Activated CD4-positive, alpha-beta T cell treated with anti-CD3 and anti-CD28 coated beads for 48 hours (primary cell): ENCODE results near the gene CABCOCO1.

ENCODE experiments used
- DNase-seq: peaks from one replicate; pipeline ENCODE4 v3.0.0-alpha.2; 2020

Gene CABCOCO1

DNA sequence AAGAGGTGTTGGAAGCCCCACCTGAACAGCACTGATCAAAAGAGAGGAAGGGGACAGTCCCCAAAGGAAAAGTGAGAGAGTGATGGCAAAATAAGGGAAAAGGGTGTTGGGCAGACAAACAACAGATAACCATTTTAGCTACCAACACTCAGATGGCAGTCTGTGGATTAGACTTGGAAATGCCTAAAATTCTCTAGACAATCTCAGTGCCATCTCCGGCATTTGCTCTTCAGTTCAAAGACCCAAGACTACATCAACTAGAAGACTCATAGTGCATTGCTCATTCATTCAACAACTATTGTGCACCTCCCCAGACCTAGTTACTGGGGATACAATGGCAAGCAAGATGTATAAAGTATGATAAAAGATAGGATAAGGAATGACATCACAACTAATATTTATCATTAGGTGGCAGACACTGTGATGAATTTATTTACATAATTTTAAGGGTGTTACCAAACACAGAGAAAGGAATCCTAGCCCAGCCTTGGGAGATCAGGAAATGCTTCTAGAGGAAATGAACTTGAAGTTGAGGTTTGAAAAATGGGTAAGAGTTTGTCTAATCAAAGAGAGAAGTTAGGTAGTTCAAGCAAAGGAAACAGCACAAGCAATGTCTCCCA is 129.5 kb downstream of the CABCOCO1 start:
- DNase-seq: no peak

DNA sequence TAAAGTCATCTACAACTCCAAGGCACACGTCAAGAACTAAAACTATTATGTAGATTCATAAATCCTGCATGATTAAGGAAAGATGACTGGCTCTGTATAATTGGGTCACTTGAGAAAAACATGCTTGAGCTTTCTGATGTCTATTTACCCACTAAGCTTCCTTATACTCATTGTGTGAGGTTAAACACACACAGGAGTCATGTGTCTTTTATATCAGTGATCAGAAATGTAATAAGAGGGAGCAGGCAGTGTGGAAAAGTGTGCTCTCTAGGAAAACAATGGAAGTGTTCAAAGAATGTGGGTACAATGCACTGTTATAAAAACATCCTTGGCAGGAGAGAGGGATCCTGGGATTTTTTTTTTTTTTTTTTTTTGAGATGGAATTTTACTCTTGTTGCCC is 130.2 kb downstream of the CABCOCO1 start:
- no peak for DNase-seq

DNA sequence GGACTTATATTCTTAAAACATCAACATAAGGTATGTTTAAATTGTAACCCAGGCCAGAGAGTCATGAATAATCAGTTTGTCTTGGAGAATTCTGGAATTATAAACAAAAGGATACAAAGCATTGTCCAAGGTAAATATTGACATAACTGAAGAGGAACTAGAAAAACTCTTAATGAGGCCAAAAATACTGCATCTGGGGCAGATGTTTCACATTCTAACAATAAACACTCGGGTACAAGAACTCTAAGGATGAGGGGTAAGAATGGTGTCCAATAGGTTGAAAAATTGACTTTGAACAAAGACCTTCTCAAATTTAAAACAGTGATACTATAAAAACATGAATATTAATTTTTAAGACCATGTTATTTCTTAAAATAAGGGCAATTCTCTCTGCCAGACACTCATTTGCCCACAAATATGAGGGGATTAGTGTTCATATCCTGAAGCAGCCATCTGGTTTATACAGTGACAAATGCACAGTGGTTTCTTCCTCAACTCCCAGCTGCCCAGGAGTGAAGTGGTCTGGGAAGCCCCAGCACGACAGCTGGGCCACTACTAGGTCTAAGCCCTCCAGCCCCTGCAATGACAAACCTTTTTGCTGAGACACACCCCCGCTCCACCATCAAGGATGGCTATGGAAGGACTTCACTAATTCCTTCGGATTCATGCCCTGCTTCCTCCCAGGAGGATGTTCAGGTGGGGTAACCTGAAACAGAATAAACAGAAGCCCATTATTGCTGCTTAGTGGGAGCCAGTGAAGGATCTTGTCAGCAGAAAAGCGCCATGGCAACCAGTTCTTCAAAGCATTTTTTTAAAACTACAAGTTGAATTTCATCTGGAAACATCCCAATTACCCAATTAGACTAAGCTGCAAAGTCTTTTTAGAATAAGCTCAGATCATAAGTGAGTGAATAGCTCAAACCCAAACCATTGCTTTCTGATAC is 131.3 kb downstream of the CABCOCO1 start:
- DNase-seq: no peak

DNA sequence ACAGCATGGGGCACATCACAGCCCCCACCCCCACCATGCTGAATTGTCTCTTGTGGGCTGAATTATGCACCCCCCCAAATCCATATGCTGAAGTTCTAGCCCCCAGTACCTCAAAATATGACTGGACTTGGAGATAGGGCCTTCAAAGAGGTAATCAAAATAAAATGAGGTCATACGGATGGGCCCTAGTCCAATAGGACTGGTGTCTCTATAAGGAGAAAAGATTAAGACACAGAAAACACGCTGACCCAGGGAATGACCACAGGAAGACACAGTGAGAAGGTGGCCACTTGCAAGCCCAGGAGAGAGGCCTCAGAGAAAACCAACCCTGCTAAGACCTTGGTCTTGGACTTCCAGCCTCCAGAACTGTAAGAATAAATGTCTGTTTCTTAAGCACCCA is 132.4 kb downstream of the CABCOCO1 start:
- no peak for DNase-seq

DNA sequence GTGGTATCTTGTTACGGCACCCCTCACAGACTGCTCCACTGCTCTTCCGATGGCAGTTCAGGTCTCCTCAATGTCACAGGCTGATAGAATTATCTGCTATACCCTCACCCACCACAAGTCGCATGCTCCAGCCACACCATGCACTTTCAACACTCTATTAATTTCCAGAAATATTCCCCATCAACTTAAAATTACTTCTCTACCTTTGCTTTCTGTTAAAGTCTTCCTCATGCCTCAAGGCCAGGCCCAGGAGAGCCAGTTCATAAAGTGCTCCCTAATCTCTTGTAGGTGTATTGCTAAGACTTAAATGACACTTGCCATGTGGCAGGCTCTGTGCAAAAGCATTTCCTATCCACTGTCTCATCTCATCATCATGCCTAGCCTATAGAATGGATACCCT is 132.8 kb downstream of the CABCOCO1 start:
- DNase-seq: no peak

DNA sequence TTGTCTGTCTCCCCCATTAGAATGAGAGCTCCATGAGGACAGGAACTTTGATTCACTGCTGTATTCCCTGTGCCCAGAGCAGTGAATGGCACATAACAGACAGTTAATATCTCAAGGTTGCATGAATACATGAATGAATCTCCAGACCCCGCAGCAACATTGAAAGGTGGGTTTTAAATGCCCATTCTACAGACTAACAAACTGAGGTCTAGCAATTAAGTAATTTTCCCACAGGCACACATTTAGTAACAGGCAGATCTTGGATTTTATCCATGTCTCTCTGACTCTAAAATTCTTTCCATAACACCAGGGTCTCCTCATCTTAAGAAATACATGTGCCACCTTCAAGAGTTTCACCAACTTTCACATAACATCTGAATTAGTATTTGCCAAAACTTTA is 134.1 kb downstream of the CABCOCO1 start:
- DNase-seq: no peak

DNA sequence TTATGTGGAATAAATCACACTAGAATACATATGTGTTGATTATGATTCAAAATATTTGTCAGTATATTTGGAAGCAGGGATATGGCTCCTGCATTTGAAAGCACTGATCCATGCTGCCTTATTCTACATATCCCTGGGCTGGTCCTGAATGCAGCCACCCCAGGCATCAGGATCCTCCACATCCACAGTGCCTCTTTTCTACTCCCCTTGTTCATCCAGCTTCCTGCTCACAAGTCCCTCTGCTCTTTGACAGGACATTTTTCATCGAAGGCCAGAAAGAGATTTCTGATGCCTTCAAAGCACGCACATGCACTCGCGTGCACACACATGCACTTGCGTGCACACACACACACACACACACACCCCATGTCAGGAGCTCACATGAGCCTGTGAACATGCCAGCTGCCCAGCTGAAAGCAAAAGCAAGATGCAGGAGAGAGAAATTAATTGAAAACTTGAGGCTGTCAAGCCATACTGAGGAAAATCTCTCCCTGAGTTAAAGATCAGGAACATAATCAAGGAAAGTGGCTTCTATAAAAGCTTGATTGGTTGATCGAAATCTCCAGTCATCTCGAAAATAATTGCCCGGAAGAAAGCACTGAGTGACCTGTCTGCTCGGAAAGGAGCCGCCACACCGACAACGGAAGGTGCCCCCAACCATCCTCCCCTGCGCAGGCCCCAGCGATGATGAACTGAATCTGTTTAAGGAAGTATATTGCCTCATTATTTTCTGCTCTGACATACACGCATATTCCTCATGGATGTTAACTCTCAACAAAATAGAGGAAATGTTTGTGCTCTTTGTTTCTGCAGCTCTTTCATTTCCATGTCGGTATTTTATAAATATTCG is 134.8 kb downstream of the CABCOCO1 start:
- DNase-seq: no peak

DNA sequence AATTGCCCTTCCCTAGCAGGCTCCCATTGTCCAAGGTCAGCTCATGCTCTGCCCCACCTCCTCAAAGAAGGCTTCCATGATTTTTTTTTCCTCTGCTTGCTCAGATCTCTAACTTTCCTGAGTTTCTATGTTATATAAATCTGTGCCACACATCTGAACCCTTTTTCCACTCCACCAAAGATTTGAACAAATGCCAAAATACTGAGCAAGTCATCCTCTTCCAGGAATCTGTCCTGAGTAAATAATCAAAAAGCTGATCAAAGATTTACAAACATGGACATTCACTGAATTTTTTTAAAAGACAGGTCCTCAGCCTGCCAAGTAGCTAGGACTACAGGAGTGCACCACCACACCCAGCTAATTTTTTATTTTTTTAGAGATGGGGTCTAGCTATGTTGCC is 136.0 kb downstream of the CABCOCO1 start:
- no peak for DNase-seq

DNA sequence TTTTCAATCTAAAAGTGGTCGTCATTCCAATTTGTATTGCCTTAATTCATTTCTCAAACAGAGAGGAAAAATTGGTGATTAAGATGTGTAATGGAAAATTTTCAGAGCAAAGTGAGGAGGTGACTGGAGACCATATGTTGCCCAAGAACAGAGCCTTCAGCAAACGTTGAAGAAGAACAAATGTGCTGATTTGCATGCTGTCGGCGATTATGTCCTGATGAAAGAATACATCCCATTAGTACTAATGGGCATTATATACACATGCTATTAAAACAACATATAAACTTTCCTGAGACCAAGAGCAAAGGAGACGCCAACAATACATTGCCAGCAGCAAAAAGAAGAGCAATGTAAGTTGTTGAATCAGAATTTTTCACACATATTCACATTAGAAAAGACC is 138.8 kb downstream of the CABCOCO1 start:
- DNase-seq: no peak

DNA sequence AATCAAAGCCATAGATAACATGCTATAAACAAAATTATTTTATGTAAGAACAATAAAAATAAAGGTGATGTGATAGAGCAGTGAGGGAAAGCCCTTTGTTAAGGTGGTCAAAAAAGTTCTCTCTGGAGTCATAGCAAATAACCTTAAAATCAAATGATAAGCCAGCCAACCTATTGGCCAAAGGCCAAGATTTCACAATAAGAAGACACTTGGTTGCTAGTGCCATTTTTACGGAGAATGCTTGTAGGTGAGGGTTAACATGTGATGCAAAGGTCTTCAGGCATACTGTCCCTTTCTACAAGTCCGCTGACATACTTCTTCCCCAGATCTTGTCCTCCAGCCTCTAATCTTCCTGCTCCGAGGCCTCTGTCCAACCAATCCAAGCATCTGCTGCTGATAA is 140.5 kb downstream of the CABCOCO1 start:
- no peak for DNase-seq

DNA sequence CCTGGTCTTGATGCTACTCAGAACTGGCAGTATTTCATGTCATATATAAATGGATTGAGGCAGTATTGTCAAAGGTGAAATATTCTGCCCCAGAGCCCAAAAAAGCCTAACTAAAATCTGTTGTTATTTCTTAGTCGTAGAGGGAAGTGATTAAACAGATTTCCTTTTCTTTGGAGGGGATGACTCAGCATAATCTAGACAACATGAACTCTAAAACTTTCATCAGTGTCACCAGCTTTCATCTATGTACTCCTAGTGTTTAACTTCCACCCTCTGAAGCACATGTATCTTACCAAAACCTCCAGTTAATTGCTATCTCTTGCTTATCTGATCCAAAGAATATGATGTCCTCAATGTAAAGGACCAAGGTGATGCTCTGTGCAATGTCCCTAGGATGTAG is 141.7 kb downstream of the CABCOCO1 start:
- DNase-seq: no peak

DNA sequence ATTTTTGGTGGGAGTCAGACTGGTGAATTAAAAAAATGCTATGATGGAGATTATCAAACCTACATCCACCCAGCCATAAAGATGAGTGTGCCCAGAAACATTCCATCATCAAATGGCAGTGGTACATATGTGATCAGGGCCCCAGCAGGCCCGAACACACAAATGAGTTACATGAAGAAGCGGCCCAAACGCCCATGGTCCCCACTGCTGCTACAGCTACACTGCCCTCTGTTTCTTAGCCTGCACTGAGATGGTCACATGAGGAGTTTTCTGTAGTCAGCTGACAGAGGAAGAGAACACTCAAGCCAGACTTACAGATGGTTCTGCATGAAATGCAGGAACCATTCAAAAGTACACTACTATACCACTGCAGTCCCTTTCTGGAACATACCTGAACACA is 142.4 kb downstream of the CABCOCO1 start:
- no peak for DNase-seq

DNA sequence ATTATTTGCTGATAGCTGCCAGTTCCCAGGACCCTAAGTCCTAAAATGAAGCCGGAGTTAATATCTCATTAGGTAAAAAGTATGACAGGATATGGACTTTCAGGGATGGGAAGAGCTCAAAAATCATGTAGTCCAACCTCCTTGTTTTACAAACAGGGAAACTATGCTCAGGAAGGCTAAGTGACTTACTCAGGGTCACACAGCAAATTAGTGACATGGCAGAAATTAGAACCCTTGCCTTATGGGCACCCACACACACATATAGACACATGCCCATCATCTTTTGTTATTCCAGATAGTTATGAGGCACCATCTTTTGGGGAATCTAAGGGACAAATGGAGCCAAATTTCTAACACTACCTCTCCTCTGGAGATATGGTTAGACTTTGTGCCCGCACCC is 147.5 kb downstream of the CABCOCO1 start:
- no peak for DNase-seq

DNA sequence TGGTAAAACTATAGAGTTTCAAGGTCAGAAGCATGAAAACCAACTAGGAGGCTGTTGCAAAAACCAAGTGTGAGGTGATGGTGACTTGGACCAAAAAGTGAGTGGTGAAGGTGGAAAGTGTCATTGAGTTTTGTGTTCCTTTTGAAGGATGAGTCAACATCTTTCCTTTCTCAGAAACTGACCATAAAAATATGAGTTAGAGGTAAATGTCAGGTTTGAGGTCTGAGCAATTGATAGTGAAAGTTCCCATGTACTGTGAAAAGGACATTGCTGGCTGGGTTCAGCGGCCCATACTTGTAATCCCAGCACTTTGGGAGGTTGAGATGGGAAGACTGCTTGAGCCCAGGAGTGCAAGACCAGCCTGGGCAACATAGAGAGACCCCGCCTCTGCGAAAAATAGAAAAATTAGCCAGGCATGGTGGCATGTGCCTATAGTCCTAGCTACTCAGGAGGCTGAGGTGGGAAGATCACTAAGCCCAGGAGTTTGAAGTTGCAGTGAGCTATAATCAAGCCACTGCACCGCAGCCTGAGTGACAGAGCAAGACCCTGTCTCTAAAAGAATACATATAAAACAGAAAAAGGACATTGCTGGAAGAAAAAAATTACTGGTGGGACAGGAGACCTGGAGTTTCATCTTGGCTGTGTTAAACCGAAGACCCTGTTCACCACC is 149.5 kb downstream of the CABCOCO1 start:
- no peak for DNase-seq

DNA sequence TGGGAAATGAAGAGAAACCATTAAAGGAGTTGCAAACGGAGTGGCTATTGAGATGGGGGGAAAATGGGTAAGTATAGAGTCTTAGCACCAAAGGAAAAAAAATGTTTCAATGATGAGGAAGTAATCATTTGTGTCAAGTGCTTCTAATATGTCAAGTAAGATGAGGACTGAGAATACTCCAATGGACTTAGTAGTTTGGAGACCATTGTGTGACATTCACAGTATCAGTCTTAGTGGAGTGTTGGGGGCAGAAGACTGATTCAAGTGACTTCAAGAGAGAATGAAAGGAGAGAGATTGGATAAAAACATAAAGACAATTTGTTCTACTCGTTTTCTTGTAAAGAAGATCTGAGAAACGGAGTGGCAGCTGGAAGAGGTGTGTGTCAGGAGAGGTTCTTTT is 150.2 kb downstream of the CABCOCO1 start:
- DNase-seq: no peak

DNA sequence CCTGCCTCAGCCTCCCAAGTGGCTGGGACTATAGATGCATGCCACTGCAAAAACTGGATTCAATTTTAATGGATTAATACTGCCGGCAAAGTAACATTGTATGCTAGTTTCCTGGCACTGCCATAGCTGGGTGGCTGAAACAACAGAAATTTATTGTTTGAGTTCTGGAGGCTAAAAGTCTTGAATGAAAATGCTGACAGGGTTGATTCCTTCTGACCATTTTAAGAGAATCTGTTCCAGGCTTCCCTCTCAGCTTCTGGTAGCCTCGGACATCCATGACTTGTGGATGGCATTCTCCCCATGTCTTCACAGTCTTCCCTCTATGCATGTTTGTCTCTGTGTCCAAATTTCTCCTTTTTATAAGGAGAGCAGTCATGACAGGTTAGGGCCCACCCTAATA is 151.4 kb downstream of the CABCOCO1 start:
- no peak for DNase-seq

DNA sequence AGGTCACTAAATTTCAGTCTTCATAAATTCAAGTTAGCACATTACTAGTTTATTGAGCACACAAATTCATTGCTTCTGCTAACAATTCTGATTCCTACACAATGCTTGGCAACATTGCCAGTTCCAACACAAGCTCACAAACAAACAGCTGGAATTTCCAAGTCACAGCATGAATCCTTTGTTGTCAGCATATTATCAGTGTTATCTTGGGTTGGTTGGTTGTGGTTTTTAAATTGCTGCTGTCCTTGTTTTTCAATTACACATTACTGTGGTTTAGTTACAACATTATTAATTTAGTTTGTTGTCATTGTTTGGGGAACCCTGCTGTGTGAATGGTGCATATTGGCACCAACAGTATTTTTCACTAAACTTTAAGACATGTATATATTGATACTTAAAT is 152.8 kb downstream of the CABCOCO1 start:
- DNase-seq: no peak
